Measurements from ENCODE around the gene S100A14.

S100A14 gene

GRCh38 chr1:153619171-153619570, 3.0 kb upstream of the S100A14 start:
- no peaks in the 10 kb centered on the region for H3K9me3 ChIP-seq (ENCODE audit: insufficient read depth, low read length)
- no peaks in the 10 kb centered on the region for H3K27me3 ChIP-seq (ENCODE audit: low read depth, low read length)
- no peaks in the 10 kb centered on the region for H3K79me2 ChIP-seq (ENCODE audit: low read length)
- H3K4me2 ChIP-seq (ENCODE audit: low read length): no peak overlapping the region
- H3K9ac ChIP-seq (ENCODE audit: low read length): no peak overlapping the region
- TF ChIP-seq CTCF (IDR thresholded peaks at IDR 0.05; ENCODE audit: low read depth, low read length) (no peak), EZH2phosphoT487 (IDR thresholded peaks at IDR 0.05; ENCODE audit: low read depth) (no peak)
- no peak overlapping the region for H3K4me3 ChIP-seq (ENCODE audit: low read length)
- H3K4me1 ChIP-seq (ENCODE audit: low read length): peaks cover 48% of the 10 kb centered on the region
- no peak overlapping the region for H3K27ac ChIP-seq (ENCODE audit: low read length)
- H2AFZ ChIP-seq (ENCODE audit: low read depth, low read length): no peak overlapping the region
- no peaks in the 10 kb centered on the region for H4K20me1 ChIP-seq (ENCODE audit: insufficient read depth, low read length)
- H3K36me3 ChIP-seq (replicated peaks; ENCODE audit: low read depth, low read length): peaks cover 12% of the 10 kb centered on the region

GRCh38 chr1:153617663-153618062, 1.5 kb upstream of the S100A14 start:
- H3K9me3 ChIP-seq (ENCODE audit: insufficient read depth, low read length): no peaks in the 10 kb centered on the region
- H3K9ac ChIP-seq (ENCODE audit: low read length): peak overlapping the region; percentile 56; the same call in 1 of the 2 replicates
- H4K20me1 ChIP-seq (ENCODE audit: insufficient read depth, low read length): no peaks in the 10 kb centered on the region
- peak overlapping the region; percentile 65 for H3K27ac ChIP-seq (ENCODE audit: low read length)
- peak overlapping the region; percentile 21 for H3K4me2 ChIP-seq (ENCODE audit: low read length)
- no peaks in the 10 kb centered on the region for H3K79me2 ChIP-seq (ENCODE audit: low read length)
- H3K4me1 ChIP-seq (ENCODE audit: low read length): peaks cover 36% of the 10 kb centered on the region
- no peak for TF ChIP-seq EZH2phosphoT487 (IDR thresholded peaks at IDR 0.05; ENCODE audit: low read depth)
- TF ChIP-seq CTCF (IDR thresholded peaks at IDR 0.05; ENCODE audit: low read depth, low read length): peak; percentile 72
- H3K27me3 ChIP-seq (ENCODE audit: low read depth, low read length): no peaks in the 10 kb centered on the region
- H2AFZ ChIP-seq (ENCODE audit: low read depth, low read length): no peak overlapping the region; the same call in 1 of the 2 replicates
- no peak overlapping the region for H3K4me3 ChIP-seq (ENCODE audit: low read length)
- peaks cover 12% of the 10 kb centered on the region for H3K36me3 ChIP-seq (replicated peaks; ENCODE audit: low read depth, low read length)

GRCh38 chr1:153616917-153617311, 789 bp upstream of the S100A14 start:
- Histone ChIP-seq H3K9ac (ENCODE audit: low read length) (peak overlapping the region; percentile 56; the same call in 1 of the 2 replicates), H3K27ac (ENCODE audit: low read length) (peak overlapping the region; percentile 65)
- TF ChIP-seq CTCF (IDR thresholded peaks at IDR 0.05; ENCODE audit: low read depth, low read length) (no peak), EZH2phosphoT487 (IDR thresholded peaks at IDR 0.05; ENCODE audit: low read depth) (no peak)

GRCh38 chr1:153615406-153615805, 719 bp downstream of the S100A14 start:
- no peaks in the 10 kb centered on the region for H3K9me3 ChIP-seq (ENCODE audit: insufficient read depth, low read length)
- peak overlapping the region; percentile 65 for H3K27ac ChIP-seq (ENCODE audit: low read length)
- 0 out of 2 replicates have a peak overlapping the region, but pooled peaks have one; percentile 31 for H3K4me3 ChIP-seq (ENCODE audit: low read length)

More at GRCh38 chr1:153616917-153617311, 789 bp upstream of the S100A14 start:
- H3K79me2 ChIP-seq (ENCODE audit: low read length): no peaks in the 10 kb centered on the region
- peak overlapping the region; percentile 56; the same call in 1 of the 2 replicates for H2AFZ ChIP-seq (ENCODE audit: low read depth, low read length)
- H3K36me3 ChIP-seq (replicated peaks; ENCODE audit: low read depth, low read length): peaks cover 12% of the 10 kb centered on the region
- no peaks in the 10 kb centered on the region for H3K27me3 ChIP-seq (ENCODE audit: low read depth, low read length)
- H3K4me2 ChIP-seq (ENCODE audit: low read length): peak overlapping the region; percentile 59
- H4K20me1 ChIP-seq (ENCODE audit: insufficient read depth, low read length): no peaks in the 10 kb centered on the region
- no peaks in the 10 kb centered on the region for H3K9me3 ChIP-seq (ENCODE audit: insufficient read depth, low read length)
- no peak overlapping the region; the same call in 1 of the 2 replicates for H3K4me3 ChIP-seq (ENCODE audit: low read length)
- peaks cover 32% of the 10 kb centered on the region for H3K4me1 ChIP-seq (ENCODE audit: low read length)

More at GRCh38 chr1:153615406-153615805, 719 bp downstream of the S100A14 start:
- peaks cover 9% of the 10 kb centered on the region for H3K36me3 ChIP-seq (replicated peaks; ENCODE audit: low read depth, low read length)
- H3K9ac ChIP-seq (ENCODE audit: low read length): peak overlapping the region; percentile 56; the same call in 1 of the 2 replicates
- H3K4me1 ChIP-seq (ENCODE audit: low read length): peaks cover 32% of the 10 kb centered on the region
- H3K4me2 ChIP-seq (ENCODE audit: low read length): peak overlapping the region; percentile 59
- no peaks in the 10 kb centered on the region for H4K20me1 ChIP-seq (ENCODE audit: insufficient read depth, low read length)
- TF ChIP-seq CTCF (IDR thresholded peaks at IDR 0.05; ENCODE audit: low read depth, low read length) (no peak), EZH2phosphoT487 (IDR thresholded peaks at IDR 0.05; ENCODE audit: low read depth) (no peak)
- H3K27me3 ChIP-seq (ENCODE audit: low read depth, low read length): no peaks in the 10 kb centered on the region
- no peak overlapping the region for H2AFZ ChIP-seq (ENCODE audit: low read depth, low read length)
- no peaks in the 10 kb centered on the region for H3K79me2 ChIP-seq (ENCODE audit: low read length)
